Activated naive CD4-positive, alpha-beta T cell treated with anti-CD3 and anti-CD28 coated beads, Interleukin-2, amount 50 U/mL, for 72 hours (primary cell): ENCODE measurements around the gene GSAP. TPM values are rescaled to one million over a fixed set of nuclear protein-coding genes. Genes with fewer than 3 reads are reported as not detected.
A peak's percentile ranks its signal among the peaks of the same experiment; 100 is the strongest.
"Not testable (repeated sequence)": the region's sequence is repeated elsewhere in the genome, so short reads cannot be mapped to it uniquely, and the experiment has no call there.

Experiments used
- ATAC-seq, 2 donors: fragments of 150-1000 bp; cut with Tn5 transposase; 2 replicates each; pipeline ENCODE4 v1.10.0; 2021; ENCODE audit warnings: mild to moderate bottlenecking in 2 of 2, moderate library complexity in 2 of 2
- DNase-seq, 2 donors: peaks; one replicate each; pipeline ENCODE4 v3.0.0; 2021 to 2022; ENCODE audit warnings: low spot score in 2 of 2
- H3K27ac Mint-ChIP-seq, 2 donors: one replicate each; pipeline ENCODE4 v1.8.0; 2022; ENCODE audit warnings: mild to moderate bottlenecking in 2 of 2, mixed read lengths in 2 of 2
- H3K36me3 Mint-ChIP-seq, 2 donors: one replicate each; pipeline ENCODE4 v1.8.0; 2022; ENCODE audit warnings: mixed read lengths in 2 of 2
- H3K9me3 Mint-ChIP-seq, 2 donors: one replicate each; pipeline ENCODE4 v1.8.0; 2022; ENCODE audit warnings: mixed read lengths in 2 of 2
- total RNA-seq, 2 donors: library from RNA; stranded (reverse); gene quantifications; one replicate each; pipeline ENCODE4 v1.2.3, GENCODE V29; 2022

GSAP gene, protein sequence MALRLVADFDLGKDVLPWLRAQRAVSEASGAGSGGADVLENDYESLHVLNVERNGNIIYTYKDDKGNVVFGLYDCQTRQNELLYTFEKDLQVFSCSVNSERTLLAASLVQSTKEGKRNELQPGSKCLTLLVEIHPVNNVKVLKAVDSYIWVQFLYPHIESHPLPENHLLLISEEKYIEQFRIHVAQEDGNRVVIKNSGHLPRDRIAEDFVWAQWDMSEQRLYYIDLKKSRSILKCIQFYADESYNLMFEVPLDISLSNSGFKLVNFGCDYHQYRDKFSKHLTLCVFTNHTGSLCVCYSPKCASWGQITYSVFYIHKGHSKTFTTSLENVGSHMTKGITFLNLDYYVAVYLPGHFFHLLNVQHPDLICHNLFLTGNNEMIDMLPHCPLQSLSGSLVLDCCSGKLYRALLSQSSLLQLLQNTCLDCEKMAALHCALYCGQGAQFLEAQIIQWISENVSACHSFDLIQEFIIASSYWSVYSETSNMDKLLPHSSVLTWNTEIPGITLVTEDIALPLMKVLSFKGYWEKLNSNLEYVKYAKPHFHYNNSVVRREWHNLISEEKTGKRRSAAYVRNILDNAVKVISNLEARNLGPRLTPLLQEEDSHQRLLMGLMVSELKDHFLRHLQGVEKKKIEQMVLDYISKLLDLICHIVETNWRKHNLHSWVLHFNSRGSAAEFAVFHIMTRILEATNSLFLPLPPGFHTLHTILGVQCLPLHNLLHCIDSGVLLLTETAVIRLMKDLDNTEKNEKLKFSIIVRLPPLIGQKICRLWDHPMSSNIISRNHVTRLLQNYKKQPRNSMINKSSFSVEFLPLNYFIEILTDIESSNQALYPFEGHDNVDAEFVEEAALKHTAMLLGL
- 1 to 10 TPM; 1.2 to 4.1 TPM for total RNA-seq

DNA sequence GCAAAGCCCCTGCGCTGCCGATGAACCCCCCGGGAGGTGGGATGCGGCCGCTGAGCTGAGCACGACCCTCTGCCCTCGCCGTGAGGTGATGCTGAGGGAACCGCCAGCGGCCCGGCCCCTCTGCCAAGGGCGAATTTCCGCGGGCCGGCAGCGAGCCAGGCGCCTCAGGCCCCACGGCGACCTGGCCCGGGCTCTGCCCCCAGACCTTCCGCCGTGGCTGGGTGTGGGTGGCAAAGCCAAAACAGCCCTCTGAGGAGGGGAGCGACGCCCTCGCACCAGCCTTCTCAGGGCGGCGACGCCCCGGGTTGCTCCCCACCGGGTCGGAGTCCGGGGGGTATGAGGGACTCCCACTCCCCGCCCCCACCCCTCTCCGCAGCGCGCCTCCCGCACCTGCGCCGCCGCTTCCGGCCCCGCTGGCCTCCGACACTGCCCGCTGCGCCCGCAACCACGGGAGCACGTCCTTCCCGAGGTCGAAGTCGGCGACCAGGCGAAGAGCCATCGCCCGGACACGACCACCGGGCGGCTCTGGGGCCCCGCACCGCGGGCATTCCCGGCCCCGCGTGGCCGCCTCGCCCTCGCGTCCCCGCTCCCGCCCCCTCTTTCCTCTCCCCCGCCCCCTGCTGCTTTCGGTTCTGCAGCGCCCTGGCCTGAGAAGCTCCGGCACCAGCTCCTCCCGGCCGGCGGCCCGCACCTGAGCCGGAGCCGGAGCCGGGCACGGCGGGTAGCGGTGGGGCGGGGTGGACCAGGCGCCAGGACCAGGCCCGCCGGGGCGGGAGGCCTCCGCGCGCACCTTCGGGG lies at the start of gene GSAP:
Gene GSAP (minus strand): TSS at position 527 of the 798 bp plus-strand sequence. CDS start 28 bp downstream, at position 499.
- ATAC-seq (peak; percentile 58 to 71), DNase-seq (peak; percentile 30 to 64)
- Mint-ChIP-seq H3K36me3 (no peaks in the 10 kb centered on the region), H3K27ac (no peak within 1 kb of the TSS), H3K9me3 (no peaks in the 10 kb centered on the region)

DNA sequence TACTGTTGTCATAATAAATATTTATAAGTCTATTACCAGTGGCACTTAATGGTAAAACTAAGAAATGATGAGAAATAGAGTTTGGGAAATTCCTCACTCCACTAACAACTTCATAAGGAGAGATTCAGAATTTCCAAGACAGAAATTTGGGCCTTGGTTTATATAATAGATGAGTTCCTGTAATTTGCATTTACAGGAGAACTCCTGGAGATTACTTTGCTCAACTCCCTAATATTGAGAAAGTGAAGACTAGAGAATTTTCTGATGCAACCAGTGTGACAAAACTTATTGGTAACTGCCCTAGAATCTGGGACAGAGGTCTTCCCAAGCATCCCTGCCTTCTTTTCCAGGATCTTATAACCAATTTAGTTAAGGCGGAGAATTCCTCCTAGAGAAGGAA lies 49.1 kb upstream of the GSAP start:
- Mint-ChIP-seq H3K9me3 (peaks cover 0 to 5% of the 10 kb centered on the region in 2 donors), H3K27ac (no peak overlapping the region), H3K36me3 (no peaks in the 10 kb centered on the region)
- ATAC-seq (no peak), DNase-seq (no peak)

DNA sequence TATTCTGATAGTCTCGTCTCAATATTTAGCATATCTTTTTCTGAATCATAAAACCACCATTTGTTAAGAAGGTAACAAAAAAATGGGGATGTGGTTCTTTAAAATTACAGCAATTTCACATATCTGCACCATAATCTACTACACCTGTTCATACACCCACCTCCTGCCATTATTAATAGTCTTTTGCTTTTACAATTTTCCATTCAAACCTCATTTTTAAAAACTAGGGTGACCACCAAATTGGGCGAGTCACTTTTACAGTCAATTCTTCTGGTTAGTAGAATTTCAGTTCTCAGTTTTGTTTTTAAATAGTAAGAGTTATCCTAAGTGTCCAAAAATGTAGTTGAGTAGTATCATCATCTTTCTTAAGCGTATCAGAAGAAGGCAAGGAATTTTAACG lies 48.4 kb upstream of the GSAP start:
- ATAC-seq (peak; percentile 22 to 49), DNase-seq (no peak)
- Mint-ChIP-seq H3K27ac (no peak overlapping the region), H3K36me3 (no peaks in the 10 kb centered on the region), H3K9me3 (peaks cover 0 to 5% of the 10 kb centered on the region in 2 donors)

DNA sequence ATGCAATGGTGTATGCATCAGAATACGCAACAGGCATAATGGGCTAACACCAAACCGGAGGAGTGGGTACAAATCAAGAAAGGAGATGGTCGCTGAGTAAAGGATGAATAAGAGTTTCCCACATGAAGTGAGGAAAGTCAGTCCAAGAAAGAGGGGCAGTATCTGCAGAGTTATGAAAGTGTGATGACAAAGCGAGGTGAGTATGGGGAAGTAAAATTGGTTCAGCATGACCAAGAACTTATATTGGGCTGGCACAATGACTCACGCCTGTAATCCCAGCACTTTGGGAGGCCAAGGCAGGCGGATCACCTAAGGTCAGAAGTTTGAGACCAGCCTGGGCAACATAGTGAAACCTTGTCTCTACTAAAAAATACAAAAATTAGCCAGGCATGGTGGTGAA lies 47.5 kb upstream of the GSAP start:
- H3K36me3 Mint-ChIP-seq, H3K9me3 Mint-ChIP-seq: not testable (repeated sequence)
- DNase-seq (peak in 1 of 2 donors; percentile 17), ATAC-seq (peak; percentile 94 to 96)
- H3K27ac Mint-ChIP-seq: peak overlapping the region in 1 of 2 donors; percentile 16

DNA sequence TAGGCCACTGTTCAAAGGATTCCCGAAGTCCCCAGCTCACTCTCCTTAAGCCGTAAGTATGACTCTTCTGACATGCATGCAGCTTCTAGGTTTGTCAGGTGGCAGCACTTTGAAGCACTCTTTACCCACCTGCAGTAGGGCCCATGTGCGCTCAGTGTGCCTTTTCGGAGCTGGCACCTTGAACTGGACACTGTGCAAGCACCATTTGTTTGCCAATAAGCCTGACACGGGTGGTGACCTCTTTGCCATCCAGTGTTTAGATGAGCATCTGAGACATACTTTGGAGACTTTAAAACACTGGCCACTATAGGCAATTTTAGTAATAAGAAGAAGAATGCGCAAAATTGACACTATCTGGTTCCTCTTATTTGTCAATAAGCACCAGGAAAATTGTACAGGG lies 45.7 kb upstream of the GSAP start:
- Mint-ChIP-seq H3K9me3 (no peaks in the 10 kb centered on the region), H3K27ac (no peak overlapping the region), H3K36me3 (no peaks in the 10 kb centered on the region)
- ATAC-seq (no peak), DNase-seq (no peak)

DNA sequence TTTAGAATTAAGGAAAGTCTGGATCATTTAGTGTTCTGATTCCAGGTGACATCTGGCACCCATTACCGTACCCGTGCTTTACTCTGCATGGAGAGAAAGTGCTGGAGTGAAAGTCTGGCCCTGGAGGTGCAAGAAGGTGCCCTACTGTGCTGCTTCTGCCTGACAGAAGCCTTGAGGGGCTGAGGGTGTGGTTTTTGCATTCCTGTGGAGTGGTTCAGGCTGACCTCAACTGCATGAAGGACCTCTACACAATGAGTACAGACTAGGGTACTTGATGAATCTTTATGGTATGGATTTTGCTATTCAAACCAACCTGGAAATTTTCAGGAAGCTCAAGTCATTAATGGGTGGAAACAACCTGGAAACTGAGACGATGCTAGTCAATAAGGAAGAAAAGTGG lies 45.1 kb upstream of the GSAP start:
- no peaks in the 10 kb centered on the region for H3K9me3 Mint-ChIP-seq
- H3K27ac Mint-ChIP-seq: no peak overlapping the region
- DNase-seq (no peak), ATAC-seq (no peak)
- H3K36me3 Mint-ChIP-seq: no peaks in the 10 kb centered on the region

DNA sequence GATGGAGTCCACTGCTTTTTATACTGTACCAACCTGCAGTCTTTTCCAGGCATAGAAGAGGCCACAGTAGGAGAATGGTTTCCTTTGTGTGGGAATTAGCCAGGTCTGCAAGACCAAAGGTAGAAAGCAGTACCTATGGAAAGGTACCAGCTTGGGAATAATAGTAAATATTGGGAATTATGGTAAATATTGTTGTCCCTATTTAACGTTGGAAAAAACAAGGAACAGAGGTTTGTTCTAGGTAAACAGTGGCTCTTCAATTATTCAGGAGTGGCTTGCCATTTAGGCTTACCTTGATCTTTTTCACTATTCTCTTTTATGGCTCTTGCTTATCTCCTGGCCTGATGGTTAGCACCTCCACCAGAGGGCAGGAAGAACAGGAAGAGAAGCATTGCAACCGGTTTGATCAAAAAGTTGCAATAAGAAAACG lies 43.9 kb upstream of the GSAP start:
- Mint-ChIP-seq H3K9me3 (no peaks in the 10 kb centered on the region), H3K36me3 (no peaks in the 10 kb centered on the region), H3K27ac (no peak overlapping the region)
- DNase-seq (no peak), ATAC-seq (no peak)

DNA sequence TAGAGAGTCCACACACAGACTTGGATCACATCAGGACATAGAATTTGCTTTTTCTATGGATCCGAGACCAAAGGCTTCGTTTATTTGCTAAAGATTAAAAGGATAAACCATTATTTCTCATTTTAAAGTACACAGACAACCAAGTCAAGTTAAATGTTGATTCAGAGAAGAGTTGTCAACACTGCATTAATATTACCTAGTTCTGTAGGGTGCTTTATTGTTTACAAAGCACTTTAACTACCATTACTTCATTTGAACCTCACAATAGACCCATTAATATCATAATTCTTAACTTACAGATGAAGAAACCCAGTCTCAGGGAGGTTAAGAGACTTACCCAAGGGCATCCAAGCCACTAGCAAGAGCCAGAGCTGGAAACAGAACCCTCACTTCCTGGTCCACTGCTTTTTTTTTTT lies 43.2 kb upstream of the GSAP start:
- no peak for ATAC-seq
- Mint-ChIP-seq H3K27ac (no peak overlapping the region), H3K36me3 (no peaks in the 10 kb centered on the region), H3K9me3 (no peaks in the 10 kb centered on the region)
- no peak for DNase-seq

DNA sequence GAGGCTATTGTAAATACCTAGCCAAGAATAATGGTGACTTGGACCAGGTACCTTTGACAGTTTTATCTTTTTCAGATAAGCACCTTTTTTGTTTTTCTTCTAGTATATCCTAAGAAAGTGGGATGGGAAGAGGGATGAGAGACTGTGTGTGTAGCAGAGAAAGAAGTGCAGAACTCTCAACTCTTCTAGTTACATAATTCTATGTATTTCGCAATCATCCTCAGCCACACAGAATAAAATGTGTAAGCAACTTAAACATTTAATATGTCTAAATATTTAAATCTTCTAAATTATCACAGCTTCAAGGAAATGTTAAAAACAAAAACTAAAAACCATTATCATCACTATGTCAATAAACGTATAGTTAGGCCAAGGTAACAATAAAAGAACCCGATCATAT lies 42.6 kb upstream of the GSAP start:
- Mint-ChIP-seq H3K27ac (no peak overlapping the region), H3K36me3 (no peaks in the 10 kb centered on the region), H3K9me3 (no peaks in the 10 kb centered on the region)
- ATAC-seq: no peak
- DNase-seq: no peak

DNA sequence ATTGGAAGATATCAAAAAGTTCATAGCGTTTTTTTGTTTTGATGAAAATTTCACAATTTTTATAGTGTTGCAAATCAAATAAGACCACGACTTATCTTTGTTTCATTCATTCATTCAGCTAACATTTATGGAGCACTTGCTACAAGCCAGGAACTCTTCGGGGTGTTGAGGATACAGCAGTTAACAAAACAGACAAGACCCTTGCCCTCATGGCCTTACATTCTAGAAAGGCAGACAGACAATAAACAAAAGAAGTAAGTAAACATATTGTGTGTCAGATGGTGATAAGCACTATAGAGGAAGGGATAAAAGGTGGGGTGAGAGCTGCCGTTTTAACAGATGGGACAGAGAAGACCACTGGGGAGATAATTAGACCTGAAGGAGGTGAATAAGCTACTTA lies 41.6 kb upstream of the GSAP start:
- H3K27ac Mint-ChIP-seq: no peak overlapping the region
- H3K36me3 Mint-ChIP-seq: no peaks in the 10 kb centered on the region
- no peak for ATAC-seq
- no peak for DNase-seq
- H3K9me3 Mint-ChIP-seq: no peaks in the 10 kb centered on the region

DNA sequence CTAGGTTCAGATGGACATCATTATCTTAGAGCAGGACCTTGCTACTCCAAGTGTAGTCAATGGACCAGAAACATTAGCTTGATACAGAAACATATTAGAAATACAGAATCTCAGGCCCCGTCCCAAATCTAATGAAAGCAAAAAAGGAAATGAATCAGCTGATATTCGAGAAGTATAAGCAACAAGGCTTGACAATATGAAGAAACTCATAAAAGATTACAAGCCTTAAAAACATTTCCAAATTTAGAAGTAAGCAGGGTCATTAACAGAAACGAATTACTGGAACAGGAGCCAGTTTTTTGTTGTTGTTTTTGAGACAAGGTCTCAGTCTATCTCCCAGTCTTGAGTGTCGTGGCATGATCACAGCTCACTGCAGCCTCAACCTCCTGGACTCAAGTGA lies 40.5 kb upstream of the GSAP start:
- Mint-ChIP-seq H3K36me3 (no peaks in the 10 kb centered on the region), H3K27ac (no peak overlapping the region), H3K9me3 (no peaks in the 10 kb centered on the region)
- DNase-seq: no peak
- ATAC-seq: no peak

DNA sequence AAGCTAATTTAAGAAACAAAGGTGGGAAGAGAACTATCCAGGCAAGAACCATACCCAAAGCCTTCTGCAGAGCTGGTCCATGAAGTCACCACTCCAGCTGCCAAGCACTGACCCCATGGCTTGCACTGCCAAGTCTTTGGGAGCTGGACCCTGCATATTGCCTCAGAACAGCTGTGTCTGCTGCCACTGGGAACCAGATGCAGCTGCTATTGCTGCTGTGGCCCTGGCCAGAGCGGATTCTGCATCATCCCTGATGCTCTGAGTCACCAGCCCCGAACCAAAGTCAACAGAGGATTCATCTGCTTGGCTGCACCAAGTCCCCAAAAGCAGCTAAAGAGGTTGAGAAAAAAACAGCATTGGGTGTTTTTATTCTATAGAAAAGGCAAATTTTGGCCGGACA lies 39.2 kb upstream of the GSAP start:
- Mint-ChIP-seq H3K36me3 (no peaks in the 10 kb centered on the region), H3K9me3 (no peaks in the 10 kb centered on the region), H3K27ac (no peak overlapping the region)
- DNase-seq: no peak
- no peak for ATAC-seq

DNA sequence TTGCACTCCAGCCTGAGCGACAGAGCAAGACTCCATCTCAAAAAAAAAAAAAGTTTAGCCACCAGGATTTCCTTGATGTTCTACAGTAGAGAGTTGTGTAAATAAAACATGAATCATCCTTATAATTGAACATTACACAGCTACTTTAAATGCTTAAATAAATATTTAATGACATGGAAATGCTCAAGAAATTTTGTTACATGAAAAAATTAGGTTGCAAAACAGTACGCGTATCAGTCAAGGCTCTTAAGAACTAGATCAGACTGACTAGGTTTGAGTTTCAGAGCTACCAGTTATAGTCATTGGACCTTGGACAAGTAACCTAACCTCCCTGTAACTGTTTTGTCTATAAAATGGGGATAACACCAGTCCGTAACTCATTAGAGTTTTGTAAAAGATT lies 38.7 kb upstream of the GSAP start:
- no peak for ATAC-seq
- no peaks in the 10 kb centered on the region for H3K9me3 Mint-ChIP-seq

DNA sequence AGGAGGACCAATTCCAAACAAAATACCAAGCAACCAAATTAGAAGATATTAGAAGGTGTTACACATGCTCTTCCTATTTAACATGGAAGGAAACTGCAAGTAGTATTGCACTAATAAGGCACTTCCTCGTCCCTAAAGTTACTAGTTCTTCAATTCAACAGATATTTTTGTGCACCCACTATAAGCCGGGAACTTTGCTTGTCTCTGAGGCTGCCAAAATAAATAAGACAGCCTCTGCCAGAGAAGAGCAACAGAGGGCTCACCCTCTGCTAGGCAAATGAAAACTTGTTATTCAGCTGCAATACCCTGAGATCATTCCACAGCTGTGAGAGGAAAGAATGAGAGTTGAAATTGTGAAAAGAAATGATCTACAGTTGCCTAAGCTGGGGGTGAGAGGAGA lies 37.4 kb upstream of the GSAP start:
- ATAC-seq (no peak), DNase-seq (no peak)
- Mint-ChIP-seq H3K36me3 (no peaks in the 10 kb centered on the region), H3K27ac (no peak overlapping the region), H3K9me3 (no peaks in the 10 kb centered on the region)

More for the DNA sequence above, 38.7 kb upstream of the GSAP start:
- no peak overlapping the region for H3K27ac Mint-ChIP-seq
- no peaks in the 10 kb centered on the region for H3K36me3 Mint-ChIP-seq
- DNase-seq: no peak

DNA sequence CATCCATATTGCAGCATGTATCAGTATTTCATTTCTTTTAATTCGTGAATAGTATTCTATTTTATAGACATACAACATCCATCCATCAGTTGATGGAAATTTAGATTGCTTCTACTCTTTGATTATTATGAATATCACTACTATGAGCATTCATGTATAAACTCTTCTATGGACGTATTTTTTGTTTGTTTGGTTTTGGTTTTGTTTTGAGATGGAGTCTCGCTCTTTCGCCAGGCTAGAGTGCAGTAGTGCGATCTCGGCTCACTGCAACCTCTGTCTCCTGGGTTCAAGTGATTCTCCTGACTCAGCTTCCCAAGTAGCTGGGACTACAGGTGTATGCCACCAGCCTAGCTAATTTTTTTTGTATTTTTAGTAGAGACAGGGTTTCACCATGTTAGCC lies 35.8 kb upstream of the GSAP start:
- H3K36me3 Mint-ChIP-seq, ATAC-seq, H3K27ac Mint-ChIP-seq, DNase-seq, H3K9me3 Mint-ChIP-seq: not testable (repeated sequence)

DNA sequence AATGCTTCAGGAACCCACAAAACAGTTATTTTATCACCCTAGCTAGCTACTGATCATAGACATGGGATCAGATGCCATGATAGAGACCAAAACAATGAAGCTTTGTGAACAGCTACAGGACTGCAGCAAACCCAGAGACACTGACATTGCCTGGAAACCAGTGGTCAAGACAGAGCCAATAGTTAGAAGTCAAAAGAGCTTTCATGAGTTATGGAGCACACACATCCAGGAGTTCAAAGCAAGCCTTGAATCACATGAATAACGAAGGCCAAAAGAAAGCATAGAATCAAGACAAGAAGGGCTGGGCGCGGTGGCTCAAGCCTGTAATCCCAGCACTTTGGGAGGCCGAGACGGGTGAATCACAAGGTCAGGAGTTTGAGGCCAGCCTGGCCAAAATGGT lies 34.5 kb upstream of the GSAP start:
- DNase-seq (no peak), ATAC-seq (no peak)
- H3K9me3 Mint-ChIP-seq: no peaks in the 10 kb centered on the region
- H3K27ac Mint-ChIP-seq: no peak overlapping the region
- no peaks in the 10 kb centered on the region for H3K36me3 Mint-ChIP-seq

DNA sequence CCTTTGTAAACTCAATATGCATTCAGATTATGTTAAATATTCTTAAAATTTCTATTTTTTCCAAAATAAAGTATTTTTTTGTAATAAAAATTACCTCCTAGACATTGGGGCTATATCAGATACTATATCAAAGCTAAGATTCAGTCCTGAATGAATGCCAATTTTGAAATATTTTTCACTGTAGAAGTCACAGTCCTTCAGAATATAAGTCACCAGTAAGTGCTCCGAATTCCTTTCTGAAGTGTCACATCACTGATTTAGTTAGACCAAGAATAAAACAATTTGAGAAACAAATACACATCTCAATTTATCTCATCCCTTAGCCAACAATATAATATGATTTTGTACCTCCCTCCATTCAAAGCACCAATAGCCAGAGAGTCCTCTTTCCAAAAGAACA lies 33.9 kb upstream of the GSAP start:
- Mint-ChIP-seq H3K36me3 (no peaks in the 10 kb centered on the region), H3K27ac (no peak overlapping the region), H3K9me3 (no peaks in the 10 kb centered on the region)
- DNase-seq: no peak
- no peak for ATAC-seq
